Activated CD4-positive, alpha-beta memory T cell treated with anti-CD3 and anti-CD28 coated beads for 36 hours (primary cell): ENCODE measurements around the gene LAMA2. TPM values are rescaled to one million over a fixed set of nuclear protein-coding genes. Genes with fewer than 3 reads are reported as not detected.
A peak's percentile ranks its signal among the peaks of the same experiment; 100 is the strongest.

ENCODE experiments used
- CTCF ChIA-PET: fragments of 350-600 bp; sonication (Branson Sonifier 250); formaldehyde crosslinking; loops from one replicate; lab custom pipeline; 2021; ENCODE audit warnings: antibody characterized with exemption, inconsistent platforms; lab: Charles Lee
- POLR2A ChIA-PET: fragments of 350-600 bp; sonication (Branson Sonifier 250); formaldehyde crosslinking; loops from one replicate; lab custom pipeline; 2021; ENCODE audit warnings: antibody characterized with exemption; lab: Charles Lee
- DNase-seq: peaks from one replicate; pipeline ENCODE4 v3.0.0-alpha.2; 2020
- H3K27ac Mint-ChIP-seq: one replicate; pipeline ENCODE4 v1.8.0; 2021; ENCODE audit warnings: mixed read lengths
- H3K27me3 Mint-ChIP-seq: one replicate; pipeline ENCODE4 v1.8.0; 2021; ENCODE audit warnings: mixed read lengths
- H3K36me3 Mint-ChIP-seq: one replicate; pipeline ENCODE4 v1.8.0; 2021; ENCODE audit warnings: mixed read lengths
- H3K4me1 Mint-ChIP-seq: one replicate; pipeline ENCODE4 v1.8.0; 2021; ENCODE audit warnings: low read depth, mixed read lengths
- H3K4me3 Mint-ChIP-seq: one replicate; pipeline ENCODE4 v1.8.0; 2021; ENCODE audit warnings: mild to moderate bottlenecking, mixed read lengths
- H3K9me3 Mint-ChIP-seq: one replicate; pipeline ENCODE4 v1.8.0; 2021; ENCODE audit warnings: mixed read lengths
- intact Hi-C: fragments of 100-400 bp; cut with micrococcal nuclease; formaldehyde crosslinking; loops from one replicate; pipeline ENCODE4 v1.15.1; 2023
- total RNA-seq, 2 experiments: library from RNA; stranded (reverse); gene quantifications; one replicate each; pipeline ENCODE4 v1.2.3, GENCODE V29; 2021

The LAMA2 gene
- total RNA-seq, 2 experiments from 2014 or later: 0.15 to 0.48 TPM

DNA sequence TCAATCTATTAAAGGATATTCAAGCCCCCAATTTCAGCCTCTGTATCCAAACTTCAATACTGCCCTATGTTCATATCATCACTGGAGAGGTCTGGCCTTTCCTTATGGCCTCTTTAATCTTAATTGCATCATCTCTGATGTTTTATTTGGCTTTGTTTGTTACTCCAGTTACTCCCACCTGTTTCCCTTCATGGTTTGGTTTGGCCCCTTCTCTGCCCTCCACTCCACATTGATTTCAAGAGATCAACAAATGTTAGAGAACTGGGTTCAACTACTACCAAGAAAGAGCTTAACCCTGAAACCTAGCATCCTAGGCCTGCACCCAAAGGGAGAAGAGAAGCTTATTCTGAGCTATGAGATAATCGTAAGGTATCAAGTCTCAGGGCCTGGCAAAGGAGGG, 221.6 kb downstream of the LAMA2 start:
- no peak for DNase-seq
- H3K4me3 Mint-ChIP-seq: no peak overlapping the region
- no peaks in the 10 kb centered on the region for H3K27me3 Mint-ChIP-seq
- no peak overlapping the region for H3K27ac Mint-ChIP-seq
- no peaks in the 10 kb centered on the region for H3K9me3 Mint-ChIP-seq
- no peaks in the 10 kb centered on the region for H3K4me1 Mint-ChIP-seq
- H3K36me3 Mint-ChIP-seq: no peaks in the 10 kb centered on the region
- intact Hi-C loops: no loop called here
- CTCF ChIA-PET: interaction anchor here (1.7 kb wide), 1 partner anchor 266 kb away, joined by 5 read pairs; no protein-coding TSS in a partner anchor
- POLR2A ChIA-PET: no interaction called here

DNA sequence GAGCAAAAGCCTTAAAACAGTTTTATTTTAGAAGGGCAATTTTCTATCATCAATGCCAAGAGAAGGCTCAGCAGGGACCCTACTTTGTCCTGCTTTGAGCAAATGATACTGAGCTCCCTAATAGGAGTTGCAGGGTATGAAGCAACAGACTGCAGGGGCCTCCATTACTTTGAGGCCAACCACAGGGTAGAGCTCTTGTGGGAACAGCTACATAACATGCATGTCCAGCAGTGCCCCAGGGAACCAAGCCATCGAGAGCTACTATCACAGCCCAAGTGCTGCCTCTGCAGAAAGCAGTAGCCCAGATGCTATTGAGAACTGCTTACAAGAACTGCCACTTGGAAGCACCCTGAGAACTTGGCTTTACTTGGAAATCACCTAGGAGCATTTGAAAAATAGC, 222.1 kb downstream of the LAMA2 start:
- no peak overlapping the region for H3K4me3 Mint-ChIP-seq
- intact Hi-C loops: no loop called here
- CTCF ChIA-PET: interaction anchor here (1.7 kb wide), 1 partner anchor 266 kb away, joined by 5 read pairs; no protein-coding TSS in a partner anchor
- DNase-seq: peak; percentile 8
- H3K27ac Mint-ChIP-seq: no peak overlapping the region
- no peaks in the 10 kb centered on the region for H3K9me3 Mint-ChIP-seq
- H3K27me3 Mint-ChIP-seq: no peaks in the 10 kb centered on the region
- POLR2A ChIA-PET: no interaction called here
- no peaks in the 10 kb centered on the region for H3K4me1 Mint-ChIP-seq
- no peaks in the 10 kb centered on the region for H3K36me3 Mint-ChIP-seq

DNA sequence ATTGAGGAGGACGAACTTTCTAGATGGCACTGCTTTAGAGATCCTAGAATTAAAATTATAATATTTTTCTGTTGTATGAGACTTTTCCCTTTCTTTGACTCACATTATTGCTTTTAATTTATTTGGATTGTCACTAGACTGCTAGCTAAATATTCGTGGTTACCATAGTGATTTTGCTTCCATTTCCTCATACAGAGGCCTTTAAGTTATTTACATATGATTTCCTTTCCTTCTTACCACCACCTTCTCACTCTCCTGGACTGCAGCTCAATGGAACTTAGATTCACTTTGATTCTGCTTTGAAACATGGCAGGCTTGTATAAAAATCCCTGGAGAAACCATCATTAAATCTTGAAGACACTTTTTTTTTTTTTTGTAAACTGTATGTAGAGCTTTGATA, 222.9 kb downstream of the LAMA2 start:
- DNase-seq: no peak
- peaks cover 1% of the 10 kb centered on the region for H3K27me3 Mint-ChIP-seq
- intact Hi-C loops: no loop called here
- no peaks in the 10 kb centered on the region for H3K36me3 Mint-ChIP-seq
- CTCF ChIA-PET: interaction anchor here (1.7 kb wide), 1 partner anchor 265 kb away, joined by 5 read pairs; no protein-coding TSS in a partner anchor
- no peak overlapping the region for H3K27ac Mint-ChIP-seq
- H3K4me3 Mint-ChIP-seq: no peak overlapping the region
- POLR2A ChIA-PET: no interaction called here
- no peaks in the 10 kb centered on the region for H3K4me1 Mint-ChIP-seq
- no peaks in the 10 kb centered on the region for H3K9me3 Mint-ChIP-seq

DNA sequence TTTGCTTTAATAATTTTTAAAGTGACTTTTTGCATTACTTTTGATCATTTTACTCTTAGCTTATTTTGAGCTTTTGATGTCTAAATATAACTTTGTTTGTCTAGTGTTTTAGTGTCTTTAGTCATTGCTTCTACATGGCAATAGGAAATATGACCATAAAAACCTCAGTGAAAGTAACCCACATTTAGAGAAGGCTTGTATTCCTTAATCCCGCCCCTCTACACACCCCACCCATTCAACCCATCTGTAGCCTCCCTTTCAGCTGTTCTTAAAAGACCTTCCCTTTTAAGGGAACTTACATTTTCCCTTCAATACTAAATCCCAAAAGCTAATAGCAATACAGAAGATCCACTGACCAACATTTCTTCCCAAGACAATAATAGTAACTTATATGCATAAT, 225.4 kb downstream of the LAMA2 start:
- CTCF ChIA-PET: no interaction called here
- DNase-seq: no peak
- H3K27me3 Mint-ChIP-seq: peaks cover 5% of the 10 kb centered on the region
- H3K27ac Mint-ChIP-seq: no peak overlapping the region
- intact Hi-C loops: no loop called here
- no peak overlapping the region for H3K4me3 Mint-ChIP-seq
- H3K36me3 Mint-ChIP-seq: no peaks in the 10 kb centered on the region
- POLR2A ChIA-PET: no interaction called here
- no peaks in the 10 kb centered on the region for H3K4me1 Mint-ChIP-seq
- H3K9me3 Mint-ChIP-seq: no peaks in the 10 kb centered on the region

DNA sequence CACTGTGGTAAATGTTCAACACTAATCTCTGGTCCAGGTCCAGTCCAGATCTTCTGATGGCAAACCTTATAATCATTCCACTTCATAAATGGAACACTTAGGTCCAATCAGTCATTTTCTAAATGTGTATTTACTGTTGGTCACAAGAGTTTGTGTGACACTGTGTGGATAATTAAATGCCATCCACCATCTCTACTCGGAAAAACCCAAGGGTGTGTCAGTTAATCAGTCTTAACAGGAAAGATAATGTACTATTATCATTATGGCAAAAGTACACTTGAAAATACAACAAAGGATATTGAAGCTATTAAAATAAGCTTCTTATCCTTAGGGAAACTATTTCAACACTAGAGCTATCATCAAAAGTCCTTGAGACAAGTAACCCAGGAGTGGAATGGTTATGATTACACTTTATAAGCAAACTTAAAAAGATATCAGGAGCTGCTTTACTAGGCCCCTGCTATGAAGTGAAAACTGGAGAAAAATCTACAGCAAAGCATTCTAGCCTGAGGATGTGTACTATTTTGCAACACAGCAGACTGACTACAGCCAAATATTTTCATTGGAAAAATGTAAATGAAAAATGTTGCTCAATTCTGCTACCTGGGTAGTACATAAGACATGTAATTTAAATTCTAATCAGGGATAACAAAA, 227.9 kb downstream of the LAMA2 start:
- no peak for DNase-seq
- peaks cover 6% of the 10 kb centered on the region for H3K27me3 Mint-ChIP-seq
- intact Hi-C loops: no loop called here
- H3K36me3 Mint-ChIP-seq: no peaks in the 10 kb centered on the region
- H3K9me3 Mint-ChIP-seq: no peaks in the 10 kb centered on the region
- no peak overlapping the region for H3K27ac Mint-ChIP-seq
- ChIA-PET CTCF (no interaction called here), POLR2A (no interaction called here)
- H3K4me1 Mint-ChIP-seq: no peaks in the 10 kb centered on the region
- no peak overlapping the region for H3K4me3 Mint-ChIP-seq

DNA sequence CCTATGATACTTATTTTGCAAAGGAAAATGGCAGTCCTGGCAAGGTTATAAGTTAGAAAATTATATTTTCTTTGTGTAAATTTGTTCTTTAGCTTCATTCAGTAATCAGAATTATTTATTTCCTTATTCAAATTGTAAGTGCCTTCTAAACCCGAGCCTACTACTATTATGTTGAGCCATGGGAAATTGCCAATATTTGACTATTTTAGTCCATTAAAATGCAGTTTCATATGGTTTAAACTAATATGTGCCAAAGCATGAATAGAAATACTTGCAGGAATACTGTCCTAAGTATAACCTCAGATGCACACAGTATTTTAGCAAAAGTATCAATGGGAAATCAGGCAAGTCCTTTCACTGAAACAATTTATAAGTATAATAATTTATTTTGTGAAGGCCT, 228.4 kb downstream of the LAMA2 start:
- ChIA-PET POLR2A (no interaction called here), CTCF (no interaction called here)
- Mint-ChIP-seq H3K9me3 (no peaks in the 10 kb centered on the region), H3K4me1 (no peaks in the 10 kb centered on the region), H3K36me3 (no peaks in the 10 kb centered on the region), H3K27me3 (peaks cover 6% of the 10 kb centered on the region), H3K4me3 (no peak overlapping the region), H3K27ac (no peak overlapping the region)
- intact Hi-C loops: no loop called here
- no peak for DNase-seq

DNA sequence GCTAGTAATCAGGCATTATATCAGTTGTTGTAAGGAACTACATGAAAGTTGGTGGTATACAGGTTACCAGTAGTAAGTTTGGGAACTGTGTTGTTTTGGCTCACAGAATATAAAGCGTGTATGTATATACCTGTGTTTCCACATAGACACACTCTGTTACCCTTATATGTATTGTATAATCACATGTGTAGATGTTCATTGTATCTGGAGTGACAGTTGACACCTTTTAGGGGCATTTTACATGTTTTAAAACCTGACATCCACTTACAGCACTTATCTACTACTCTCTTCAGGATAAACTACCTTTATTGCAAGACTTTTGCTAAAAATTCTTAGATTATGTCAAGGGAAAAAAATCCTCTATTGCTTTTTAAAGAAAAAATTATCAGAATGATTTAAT, 228.9 kb downstream of the LAMA2 start:
- DNase-seq: no peak
- ChIA-PET POLR2A (no interaction called here), CTCF (no interaction called here)
- Mint-ChIP-seq H3K27ac (no peak overlapping the region), H3K27me3 (peaks cover 6% of the 10 kb centered on the region), H3K36me3 (no peaks in the 10 kb centered on the region), H3K4me3 (no peak overlapping the region), H3K4me1 (no peaks in the 10 kb centered on the region), H3K9me3 (no peaks in the 10 kb centered on the region)
- intact Hi-C loops: no loop called here

DNA sequence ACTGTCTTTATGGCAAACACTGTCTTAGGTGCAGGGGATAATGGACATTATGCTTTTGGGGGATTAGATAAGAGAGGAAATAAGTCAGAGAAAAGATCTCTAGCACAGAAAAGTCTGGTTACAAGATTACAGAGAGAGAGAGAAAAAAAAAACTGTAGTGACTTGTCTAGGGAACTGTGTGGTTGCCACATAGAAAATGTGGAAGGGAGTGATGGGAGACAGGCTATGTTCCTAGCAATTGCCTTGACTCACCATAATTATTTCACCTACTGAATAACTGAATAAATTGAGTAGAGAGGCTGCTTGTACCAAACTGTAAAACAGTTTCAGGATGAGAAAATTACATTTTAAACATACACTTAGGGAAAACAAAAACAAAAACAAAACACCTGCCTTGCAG, 229.7 kb downstream of the LAMA2 start:
- ChIA-PET POLR2A (no interaction called here), CTCF (no interaction called here)
- no peaks in the 10 kb centered on the region for H3K36me3 Mint-ChIP-seq
- peaks cover 6% of the 10 kb centered on the region for H3K27me3 Mint-ChIP-seq
- H3K4me1 Mint-ChIP-seq: no peaks in the 10 kb centered on the region
- DNase-seq: no peak
- intact Hi-C loops: no loop called here
- no peak overlapping the region for H3K27ac Mint-ChIP-seq
- H3K4me3 Mint-ChIP-seq: no peak overlapping the region
- H3K9me3 Mint-ChIP-seq: no peaks in the 10 kb centered on the region

DNA sequence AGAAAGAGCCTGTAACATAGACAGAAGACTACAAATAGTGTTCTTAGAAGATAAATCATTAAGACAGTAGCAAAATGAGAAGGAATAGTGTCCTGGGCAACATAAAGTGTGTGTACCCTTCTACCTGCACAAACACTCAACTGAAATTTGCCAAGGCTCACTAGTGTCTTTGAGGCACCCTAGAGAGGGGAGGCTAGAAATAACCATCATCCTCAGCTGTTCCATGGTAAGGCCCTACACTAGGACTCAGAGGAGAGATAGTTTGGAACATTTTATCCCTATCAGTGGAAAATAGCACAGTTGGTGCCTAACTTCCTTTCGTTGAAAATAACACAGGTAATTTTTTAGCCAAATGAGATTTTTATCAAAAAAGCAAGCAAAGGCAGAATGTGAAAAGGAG, 230.7 kb downstream of the LAMA2 start:
- Mint-ChIP-seq H3K27ac (no peak overlapping the region), H3K4me3 (no peak overlapping the region), H3K36me3 (no peaks in the 10 kb centered on the region), H3K27me3 (peaks cover 6% of the 10 kb centered on the region), H3K4me1 (no peaks in the 10 kb centered on the region), H3K9me3 (no peaks in the 10 kb centered on the region)
- ChIA-PET POLR2A (no interaction called here), CTCF (interaction anchor here (1.0 kb wide), 1 partner anchor 257 kb away, joined by 3 read pairs; no protein-coding TSS in a partner anchor)
- no peak for DNase-seq
- intact Hi-C loops: no loop called here

DNA sequence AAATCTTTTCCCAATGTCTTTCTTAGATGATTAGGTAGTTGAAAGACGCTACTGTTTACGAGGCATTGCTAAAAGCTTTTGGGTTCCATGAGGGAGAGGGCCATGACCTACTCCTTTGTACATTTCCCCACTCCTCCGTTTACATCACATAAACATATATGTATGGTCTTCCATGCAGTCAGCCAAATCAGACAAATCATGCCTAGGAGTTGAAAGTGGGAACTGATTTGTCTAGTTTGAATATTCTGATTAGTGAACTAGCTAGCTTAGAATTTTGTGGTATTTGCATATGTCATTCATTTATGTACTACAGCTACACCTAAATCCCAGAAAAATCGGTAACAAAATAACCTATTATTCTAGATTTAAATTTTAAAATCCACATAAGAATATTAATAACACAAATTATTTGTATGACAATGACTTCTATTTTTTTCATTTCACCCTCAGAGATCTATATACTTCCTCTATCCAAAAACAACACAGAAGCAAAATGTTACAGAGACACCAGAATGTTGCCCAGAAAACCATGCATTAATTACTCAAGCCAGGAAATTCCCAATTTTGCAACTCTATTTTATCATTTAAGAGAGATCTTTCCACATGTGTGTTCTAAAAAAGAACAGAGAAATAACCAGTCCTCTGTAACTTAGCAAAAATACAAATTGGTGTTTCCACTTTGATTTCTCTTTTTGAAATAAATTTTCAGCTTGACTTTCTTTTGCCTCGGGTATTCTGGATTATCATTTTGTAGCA, 231.9 kb downstream of the LAMA2 start:
- H3K4me1 Mint-ChIP-seq: no peaks in the 10 kb centered on the region
- CTCF ChIA-PET: interaction anchor here (1.0 kb wide), 1 partner anchor 256 kb away, joined by 3 read pairs; no protein-coding TSS in a partner anchor
- peaks cover 6% of the 10 kb centered on the region for H3K27me3 Mint-ChIP-seq
- intact Hi-C loops: no loop called here
- H3K27ac Mint-ChIP-seq: no peak overlapping the region
- POLR2A ChIA-PET: no interaction called here
- H3K4me3 Mint-ChIP-seq: no peak overlapping the region
- no peak for DNase-seq
- no peaks in the 10 kb centered on the region for H3K36me3 Mint-ChIP-seq
- no peaks in the 10 kb centered on the region for H3K9me3 Mint-ChIP-seq

DNA sequence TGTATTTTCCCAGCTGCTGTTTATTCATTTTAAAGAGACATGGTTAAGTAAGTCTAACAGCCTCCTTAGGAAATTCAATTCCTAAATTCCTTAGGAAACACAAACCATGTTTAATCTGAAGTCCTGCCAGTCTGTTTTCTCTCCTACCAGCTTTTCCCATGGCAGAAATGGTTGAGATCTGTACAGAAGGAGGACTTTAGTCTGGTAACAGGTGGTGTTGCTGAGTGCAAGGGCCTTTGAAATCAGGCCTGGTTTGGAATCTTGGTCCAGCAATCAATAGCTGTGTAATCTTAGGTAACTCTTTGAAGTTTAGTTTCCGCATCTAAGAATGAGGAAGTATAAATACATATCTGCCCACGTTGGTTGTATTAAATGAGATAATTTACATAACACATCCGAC, 232.5 kb downstream of the LAMA2 start:
- H3K27ac Mint-ChIP-seq: no peak overlapping the region
- ChIA-PET CTCF (no interaction called here), POLR2A (no interaction called here)
- intact Hi-C loops: no loop called here
- H3K4me1 Mint-ChIP-seq: no peaks in the 10 kb centered on the region
- no peak overlapping the region for H3K4me3 Mint-ChIP-seq
- no peaks in the 10 kb centered on the region for H3K9me3 Mint-ChIP-seq
- peaks cover 5% of the 10 kb centered on the region for H3K27me3 Mint-ChIP-seq
- no peak for DNase-seq
- H3K36me3 Mint-ChIP-seq: no peaks in the 10 kb centered on the region

DNA sequence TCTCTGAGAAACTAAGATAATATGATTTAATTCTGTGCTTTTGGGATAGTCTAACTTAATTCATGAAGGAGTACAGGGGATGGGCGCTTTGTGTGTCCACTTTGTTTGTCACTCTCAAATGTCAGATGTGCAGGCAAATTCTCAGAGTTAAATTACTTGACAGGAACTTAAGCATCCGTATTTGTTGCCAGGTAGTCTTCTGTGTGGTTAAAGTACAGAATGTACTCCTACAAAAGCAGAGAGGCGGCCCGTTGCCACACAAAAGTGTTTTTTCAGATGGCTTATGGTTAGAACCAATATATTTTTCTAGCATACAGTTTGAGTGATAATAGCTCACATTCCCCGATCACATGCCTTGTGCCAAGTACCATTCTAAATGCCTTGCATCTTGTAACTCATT, 234.4 kb downstream of the LAMA2 start:
- Mint-ChIP-seq H3K27me3 (peaks cover 4% of the 10 kb centered on the region), H3K36me3 (no peaks in the 10 kb centered on the region), H3K4me1 (no peaks in the 10 kb centered on the region), H3K27ac (no peak overlapping the region), H3K9me3 (no peaks in the 10 kb centered on the region), H3K4me3 (no peak overlapping the region)
- ChIA-PET CTCF (no interaction called here), POLR2A (no interaction called here)
- intact Hi-C loops: no loop called here
- DNase-seq: no peak
